Left lung (tissue), 10 donors: ENCODE data around the gene CPEB4. TPM values are rescaled to one million over a fixed set of nuclear protein-coding genes. Genes with fewer than 3 reads are reported as not detected.

ENCODE experiments used
- ATAC-seq: fragments of 200-7000 bp; cut with Tn5 transposase; one replicate; pipeline ENCODE4 v1.9.1; 2020; ENCODE audit warnings: moderate library complexity
- DNase-seq, 4 donors: peaks; one replicate each; pipeline ENCODE4 v3.0.0-alpha.2; 2013 to 2020
- H3K27ac ChIP-seq, 2 donors: fragments of 200-600 bp; sonication (generic) in 1 of 2; one replicate each; pipeline versions ENCODE4 v1.5.0 to v1.8.0; 2020 to 2021
- H3K27me3 ChIP-seq, 2 donors: fragments of 200-600 bp; sonication (generic) in 1 of 2; one replicate each; pipeline versions ENCODE4 v1.5.0 to v1.8.0; 2020 to 2021
- H3K36me3 ChIP-seq, 2 donors: fragments of 200-600 bp; sonication (generic) in 1 of 2; one replicate each; pipeline versions ENCODE4 v1.5.0 to v1.8.0; 2020 to 2021
- H3K4me1 ChIP-seq, 2 donors: fragments of 200-600 bp; one replicate each; pipeline ENCODE4 v1.8.0; 2021
- H3K4me3 ChIP-seq, 2 donors: fragments of 200-600 bp; sonication (generic) in 1 of 2; one replicate each; pipeline versions ENCODE4 v1.5.0 to v1.8.0; 2020 to 2021; ENCODE audit warnings: mild to moderate bottlenecking in 1 of 2
- H3K9me3 ChIP-seq, 2 donors: fragments of 200-600 bp; sonication (generic) in 1 of 2; one replicate each; pipeline versions ENCODE4 v1.5.0 to v1.8.0; 2020 to 2021
- CTCF ChIP-seq, 2 donors: fragments of 200-600 bp; sonication (generic) in 1 of 2; IDR thresholded peaks; one replicate each; pipeline versions ENCODE4 v1.5.0 to v1.8.0; 2021; ENCODE audit warnings: antibody characterized with exemption in 2 of 2
- intact Hi-C, 2 donors: fragments of 100-400 bp; cut with DNase I; formaldehyde crosslinking; loops; one replicate each; pipeline versions ENCODE4 v1.11.2 to v1.14.2; 2022
- polyA plus RNA-seq, 6 donors: library from polyadenylated mRNA; unstranded; fragments of 120-200 nt; gene quantifications; one replicate each; pipeline ENCODE4 v1.2.1, GENCODE V29; 2013; ENCODE audit not compliant: insufficient read length in 6 of 6
- total RNA-seq, 2 donors: library from RNA; stranded (reverse); fragmentation: NEBNext Ultra II Directional; extraction: Animal tissue kit (Norgen Biotek cat#: 25700); gene quantifications; one replicate each; pipeline ENCODE4 v1.2.1, GENCODE V29; 2021
- donor health status: DM: no; HTN: yes; CAD: no.
- donor health status: DM: no; HTN: no; CAD: no.

The CPEB4 gene
- total and polyA plus RNA-seq, 8 donors, result 16.3 to 59.6 (median 18.0) TPM

GRCh38 chr5:173902743-173903142, 14.6 kb downstream of the CPEB4 start:
- DNase-seq (no peak), ATAC-seq (no peak)
- no peaks in the 10 kb centered on the region for H3K9me3 ChIP-seq
- no peak for TF ChIP-seq CTCF (IDR thresholded peaks at IDR 0.05)
- no peak overlapping the region for H3K27ac ChIP-seq
- intact Hi-C loops, result loop anchor here in 1 of 2 donors (10.0 kb wide), 1 partner anchor 52 kb away; no protein-coding TSS in a partner anchor
- no peaks in the 10 kb centered on the region for H3K36me3 ChIP-seq
- H3K4me1 ChIP-seq, result peaks cover 10 to 62% of the 10 kb centered on the region in 2 donors
- no peaks in the 10 kb centered on the region for H3K27me3 ChIP-seq
- H3K4me3 ChIP-seq, result no peak overlapping the region

- Histone ChIP-seq H3K4me1 (peaks cover 11 to 70% of the 10 kb centered on the region in 2 donors), H3K9me3 (no peaks in the 10 kb centered on the region), H3K27ac (peak overlapping the region in 1 of 2 donors; percentile 11), H3K36me3 (no peaks in the 10 kb centered on the region), H3K27me3 (no peaks in the 10 kb centered on the region), H3K4me3 (no peak overlapping the region)
- no peak for TF ChIP-seq CTCF (IDR thresholded peaks at IDR 0.05)
- no peak for ATAC-seq
- no peak for DNase-seq
- intact Hi-C loops, result loop anchor here in 1 of 2 donors (10.0 kb wide), 1 partner anchor 51 kb away; no protein-coding TSS in a partner anchor
These were observed 15.4 kb downstream of the CPEB4 start for GRCh38 chr5:173903396-173904140.

GRCh38 chr5:173904151-173904550, 16.0 kb downstream of the CPEB4 start:
- TF ChIP-seq CTCF (IDR thresholded peaks at IDR 0.05), result no peak
- DNase-seq, result no peak
- Histone ChIP-seq H3K9me3 (no peaks in the 10 kb centered on the region), H3K36me3 (no peaks in the 10 kb centered on the region), H3K4me1 (peaks cover 11 to 70% of the 10 kb centered on the region in 2 donors), H3K4me3 (no peak overlapping the region), H3K27me3 (no peaks in the 10 kb centered on the region), H3K27ac (peak overlapping the region in 1 of 2 donors; percentile 11)
- ATAC-seq, result no peak
- intact Hi-C loops, result loop anchor here in 1 of 2 donors (10.0 kb wide), 1 partner anchor 51 kb away; no protein-coding TSS in a partner anchor

GRCh38 chr5:173907284-173907683, 19.1 kb downstream of the CPEB4 start:
- H3K9me3 ChIP-seq, result no peaks in the 10 kb centered on the region
- peaks cover 0 to 20% of the 10 kb centered on the region in 2 donors for H3K36me3 ChIP-seq
- intact Hi-C loops, result loop anchor here in 1 of 2 donors (10.0 kb wide), 1 partner anchor 48 kb away; no protein-coding TSS in a partner anchor
- ATAC-seq (peak; percentile 10), DNase-seq (no peak)
- H3K4me3 ChIP-seq, result no peak overlapping the region
- H3K27ac ChIP-seq, result peak overlapping the region; percentile 13 to 69
- H3K27me3 ChIP-seq, result no peaks in the 10 kb centered on the region
- H3K4me1 ChIP-seq, result peaks cover 11 to 74% of the 10 kb centered on the region in 2 donors
- TF ChIP-seq CTCF (IDR thresholded peaks at IDR 0.05), result no peak

- ATAC-seq (peak; percentile 39), DNase-seq (no peak)
- H3K4me1 ChIP-seq, result peaks cover 11 to 71% of the 10 kb centered on the region in 2 donors
These were observed 19.7 kb downstream of the CPEB4 start for GRCh38 chr5:173907686-173908371.

More at GRCh38 chr5:173907686-173908371, 19.7 kb downstream of the CPEB4 start:
- no peak for TF ChIP-seq CTCF (IDR thresholded peaks at IDR 0.05)
- intact Hi-C loops, result loop anchor here in 1 of 2 donors (10.0 kb wide), 1 partner anchor 47 kb away; no protein-coding TSS in a partner anchor
- Histone ChIP-seq H3K27ac (peak overlapping the region; percentile 13 to 69), H3K9me3 (no peaks in the 10 kb centered on the region), H3K36me3 (peaks cover 0 to 25% of the 10 kb centered on the region in 2 donors), H3K27me3 (no peaks in the 10 kb centered on the region), H3K4me3 (no peak overlapping the region)
